GM18868 (cell line): ENCODE data around the gene SYT1.
"Not testable (repeated sequence)": the region's sequence is repeated elsewhere in the genome, so short reads cannot be mapped to it uniquely, and the experiment has no call there.

Experiments used
- ATAC-seq: cut with Tn5 transposase; IDR thresholded peaks from one replicate; pipeline ENCODE4 v1.9.1; 2021; ENCODE audit warnings: mild to moderate bottlenecking, moderate library complexity; ENCODE audit not compliant: unreplicated experiment

Gene SYT1

GRCh38 chr12:78966926-78967325 lies 102.4 kb downstream of the SYT1 start:
- ATAC-seq: no peak

- no peak for ATAC-seq
Observed at GRCh38 chr12:78968226-78968625, 103.7 kb downstream of the SYT1 start.

GRCh38 chr12:78970041-78970440 lies 105.5 kb downstream of the SYT1 start:
- no peak for ATAC-seq

DNA sequence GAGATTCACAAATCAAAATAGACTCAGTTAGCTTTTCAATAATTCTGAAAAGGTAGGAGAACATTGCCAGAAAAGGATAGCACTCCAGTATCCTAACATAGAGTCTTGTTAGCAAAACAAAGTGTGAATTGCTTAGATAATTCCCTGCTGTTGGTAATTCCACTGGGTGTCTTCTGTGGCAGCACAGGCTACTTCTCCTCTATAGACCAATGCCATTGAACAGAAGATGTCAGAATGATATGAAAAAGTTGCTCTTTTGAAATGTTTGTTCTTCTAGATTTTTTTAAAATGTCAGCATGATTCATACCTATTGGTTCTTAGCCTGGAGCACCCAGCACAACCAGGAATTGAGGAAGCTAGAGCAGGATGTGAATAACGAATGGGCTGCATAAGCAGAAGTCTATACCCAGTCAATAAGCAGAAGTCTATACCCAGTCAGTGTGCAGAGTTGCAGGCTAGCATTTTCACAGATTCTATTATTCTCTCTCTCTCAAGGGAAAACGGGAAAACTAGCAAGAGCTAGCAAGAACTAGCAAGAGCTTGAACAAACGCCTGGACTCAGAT lies 112.8 kb downstream of the SYT1 start:
- ATAC-seq: no peak

GRCh38 chr12:78994168-78994791 lies 129.7 kb downstream of the SYT1 start:
- no peak for ATAC-seq

GRCh38 chr12:79000501-79000900 lies 135.9 kb downstream of the SYT1 start:
- no peak for ATAC-seq

DNA sequence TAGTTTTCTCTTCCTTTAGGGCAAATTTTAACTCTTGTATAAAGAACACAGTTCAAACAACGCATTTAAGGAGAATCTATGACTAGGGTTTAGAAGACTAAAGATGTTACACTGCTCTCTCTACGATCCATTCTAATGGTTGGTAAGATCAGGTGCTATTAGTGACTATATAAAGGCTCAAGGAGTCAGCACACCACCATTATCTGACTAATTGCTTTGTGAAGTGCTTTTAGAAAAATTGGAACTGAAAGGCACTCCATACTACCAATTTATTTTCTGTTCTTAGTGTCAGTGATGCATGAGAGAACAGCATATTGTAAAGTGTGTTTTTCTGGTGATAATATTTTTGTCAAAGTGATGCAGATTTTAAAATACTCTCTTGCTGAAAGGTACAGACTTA lies 136.8 kb downstream of the SYT1 start:
- no peak for ATAC-seq

DNA sequence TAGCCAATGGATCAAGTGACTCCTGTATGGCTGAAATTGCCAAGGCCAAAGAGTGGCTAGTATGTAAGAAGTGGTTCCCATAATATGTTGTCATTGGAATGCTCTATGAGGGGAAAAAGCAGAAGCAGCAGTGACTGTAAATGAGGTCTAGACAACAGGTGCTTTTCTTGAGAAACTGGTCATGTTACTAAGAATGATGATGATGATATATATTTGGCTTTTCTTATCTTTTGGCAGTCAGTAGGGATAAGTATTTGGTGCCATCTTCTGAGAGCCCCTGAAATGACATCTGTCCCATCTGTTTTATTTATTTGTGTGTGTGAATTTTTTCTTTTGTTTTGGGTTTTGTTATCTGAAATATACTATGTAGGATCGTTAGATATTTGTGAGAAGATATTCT lies 141.7 kb downstream of the SYT1 start:
- no peak for ATAC-seq

DNA sequence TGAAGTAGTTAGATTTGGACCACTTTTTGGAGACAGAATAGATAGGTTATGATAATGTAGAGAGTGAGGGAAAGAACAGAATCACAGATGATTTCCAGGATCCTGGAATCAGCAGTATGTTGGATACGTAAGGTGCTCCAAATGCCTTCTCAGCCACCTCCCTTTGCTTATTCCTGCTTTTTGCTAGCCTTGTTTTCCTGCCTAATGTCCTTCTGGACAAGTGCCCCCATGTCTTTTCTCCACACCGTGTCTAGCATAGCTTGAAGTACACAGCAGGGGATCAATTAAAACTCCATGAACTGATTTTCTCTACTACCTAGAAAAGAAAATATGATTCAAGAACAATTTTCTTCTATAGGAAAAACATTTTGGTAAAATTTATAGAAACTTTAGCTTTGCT lies 144.0 kb downstream of the SYT1 start:
- no peak for ATAC-seq

GRCh38 chr12:79012636-79013035 lies 148.1 kb downstream of the SYT1 start:
- no peak for ATAC-seq

DNA sequence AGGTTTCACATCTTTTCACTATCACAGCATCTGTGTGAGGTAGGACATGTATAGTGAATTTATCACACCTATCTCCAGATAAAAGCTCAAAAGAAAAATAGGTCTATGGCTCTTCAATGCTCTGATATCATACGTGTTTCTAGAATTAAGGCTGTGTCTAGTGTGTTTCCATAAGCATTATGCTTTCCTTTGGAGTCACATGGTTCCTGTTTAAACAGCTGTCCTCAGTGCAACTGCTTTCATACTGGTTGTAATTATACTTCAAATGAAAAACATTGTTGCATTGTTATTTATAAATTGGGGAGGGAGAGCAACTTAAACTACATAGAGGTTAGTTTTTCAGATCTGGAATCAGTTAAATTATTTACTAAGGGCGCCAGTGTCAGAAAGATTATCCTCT lies 151.6 kb downstream of the SYT1 start:
- ATAC-seq: no peak

DNA sequence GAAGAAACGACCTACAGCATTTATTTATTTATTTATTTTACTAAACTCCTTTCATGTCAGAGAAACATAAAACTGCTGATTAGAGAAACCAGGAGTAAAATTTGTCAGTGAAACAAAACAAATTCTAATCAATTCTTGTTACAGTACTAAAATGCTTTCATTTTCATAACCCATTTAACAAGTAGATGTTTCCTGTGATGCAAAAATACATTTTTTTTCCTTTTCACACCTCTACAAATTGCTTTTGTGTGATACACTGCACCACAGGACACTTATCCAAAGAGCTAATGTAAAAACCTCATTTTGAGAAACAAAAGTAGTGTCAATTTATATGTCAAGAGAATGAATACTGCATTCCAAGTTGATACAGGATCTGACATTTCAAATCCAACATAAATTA lies 155.1 kb downstream of the SYT1 start:
- no peak for ATAC-seq

DNA sequence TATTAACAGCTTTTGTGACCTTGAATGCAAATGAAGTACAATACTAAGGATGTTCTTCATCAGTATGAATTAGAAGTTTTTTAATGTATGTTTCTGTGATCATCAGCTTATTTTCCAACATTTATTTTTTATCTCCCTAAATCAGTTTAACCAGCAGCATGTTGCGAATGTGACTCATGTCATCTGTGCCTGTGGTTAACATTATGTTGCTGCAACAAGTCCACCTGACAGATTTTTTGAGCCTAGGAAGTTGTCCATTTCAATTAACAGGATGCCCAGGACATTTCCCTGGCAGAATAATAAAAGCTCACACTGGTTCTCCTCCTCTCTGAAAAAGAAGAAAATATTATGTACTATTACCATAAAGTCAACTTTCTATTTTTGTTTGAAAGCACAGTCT lies 155.5 kb downstream of the SYT1 start:
- ATAC-seq: no peak

GRCh38 chr12:79021021-79021420 lies 156.4 kb downstream of the SYT1 start:
- no peak for ATAC-seq

DNA sequence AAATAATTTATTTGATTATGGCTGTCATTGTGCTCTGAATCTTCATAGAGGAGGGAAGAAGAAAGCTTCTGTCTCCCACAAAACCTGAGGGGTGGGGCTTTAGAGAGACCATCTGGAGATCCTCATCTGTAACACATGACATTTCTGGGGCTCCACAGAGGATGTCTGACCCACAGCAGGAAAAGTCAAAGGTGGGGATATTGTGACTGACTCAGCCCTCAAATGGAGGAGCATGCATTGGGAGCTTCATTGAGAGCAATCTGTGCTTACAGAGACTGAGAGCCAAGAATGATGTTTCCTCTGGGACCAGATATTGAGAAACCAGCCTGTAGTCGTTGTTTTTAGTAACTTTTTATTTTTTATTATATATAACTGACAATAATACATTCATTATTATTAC lies 158.7 kb downstream of the SYT1 start:
- no peak for ATAC-seq

DNA sequence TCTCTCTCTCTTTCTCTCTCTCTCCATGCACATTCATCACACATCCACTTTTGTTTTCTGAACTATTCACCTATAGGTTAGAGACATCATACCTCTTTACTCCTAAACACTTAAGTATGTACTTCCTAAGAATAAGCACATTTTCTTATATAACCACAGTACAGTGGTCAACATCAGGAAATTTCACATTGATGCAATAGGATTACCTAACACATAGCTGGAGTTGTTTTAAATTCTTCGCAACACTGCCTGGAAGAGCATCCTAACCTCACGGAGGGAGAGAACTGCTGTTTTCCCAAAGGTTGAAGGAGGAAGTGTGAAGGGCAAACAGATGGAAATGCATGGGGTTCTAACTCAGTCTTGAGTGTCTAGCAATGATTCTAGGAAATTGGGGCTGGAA lies 159.2 kb downstream of the SYT1 start:
- ATAC-seq: no peak

- no peak for ATAC-seq
Observed at GRCh38 chr12:79033788-79034187, 169.2 kb downstream of the SYT1 start.

- not testable (repeated sequence) for ATAC-seq
Observed at GRCh38 chr12:79044748-79045147, 180.2 kb downstream of the SYT1 start.

- not testable (repeated sequence) for ATAC-seq
Observed at GRCh38 chr12:79045149-79045703, 180.7 kb downstream of the SYT1 start.

GRCh38 chr12:79046021-79046420 lies 181.4 kb downstream of the SYT1 start:
- no peak for ATAC-seq

- ATAC-seq: no peak
Observed at GRCh38 chr12:79048962-79049361, 184.4 kb downstream of the SYT1 start.

- ATAC-seq: no peak
Observed at GRCh38 chr12:79053394-79053793, 188.8 kb downstream of the SYT1 start.
